Ureter (tissue), 1 donor: ENCODE data around the gene AHI1. TPM values are rescaled to one million over a fixed set of nuclear protein-coding genes. Genes with fewer than 3 reads are reported as not detected.

Experiments
- DNase-seq: peaks from one replicate; pipeline ENCODE4 v3.0.0-alpha.2; 2020; ENCODE audit warnings: low spot score
- total RNA-seq: library from RNA; stranded (reverse); gene quantifications from one replicate; pipeline ENCODE4 v1.2.4, GENCODE V29; 2023
- donor health status: DM: yes; HTN: yes; CAD: no.

AHI1 gene
- 58.1 TPM for total RNA-seq

- peak; percentile 91 for DNase-seq
Observed at GRCh38 chr6:135497412-135498184, at the start of gene AHI1. Gene AHI1, minus strand, starts transcription at chr6:135497740. Its CDS starts 5,503 bp downstream, at chr6:135492237.

GRCh38 chr6:135546680-135547418 lies 49.3 kb upstream of the AHI1 start:
- no peak for DNase-seq

GRCh38 chr6:135546206-135546605 lies 48.7 kb upstream of the AHI1 start:
- DNase-seq = no peak

- DNase-seq = no peak
Observed at GRCh38 chr6:135540207-135540840, 42.8 kb upstream of the AHI1 start.

- no peak for DNase-seq
Observed at GRCh38 chr6:135537741-135538301, 40.3 kb upstream of the AHI1 start.

- no peak for DNase-seq
Observed at GRCh38 chr6:135535989-135536414, 38.5 kb upstream of the AHI1 start.

- no peak for DNase-seq
Observed at GRCh38 chr6:135534773-135535380, 37.3 kb upstream of the AHI1 start.

- DNase-seq = no peak
Observed at GRCh38 chr6:135532559-135532958, 35.0 kb upstream of the AHI1 start.

GRCh38 chr6:135531954-135532490 lies 34.5 kb upstream of the AHI1 start:
- no peak for DNase-seq

GRCh38 chr6:135530113-135530512 lies 32.6 kb upstream of the AHI1 start:
- no peak for DNase-seq

GRCh38 chr6:135527960-135528249 lies 30.4 kb upstream of the AHI1 start:
- DNase-seq = no peak

- no peak for DNase-seq
Observed at GRCh38 chr6:135527116-135527959, 29.8 kb upstream of the AHI1 start.

- DNase-seq = no peak
Observed at GRCh38 chr6:135525594-135525993, 28.1 kb upstream of the AHI1 start.

- no peak for DNase-seq
Observed at GRCh38 chr6:135522965-135523692, 25.6 kb upstream of the AHI1 start.

- no peak for DNase-seq
Observed at GRCh38 chr6:135521431-135521830, 23.9 kb upstream of the AHI1 start.

- no peak for DNase-seq
Observed at GRCh38 chr6:135520781-135521180, 23.2 kb upstream of the AHI1 start.

GRCh38 chr6:135519348-135519747 lies 21.8 kb upstream of the AHI1 start:
- no peak for DNase-seq

- no peak for DNase-seq
Observed at GRCh38 chr6:135517527-135517926, 20.0 kb upstream of the AHI1 start.

- no peak for DNase-seq
Observed at GRCh38 chr6:135514706-135515105, 17.2 kb upstream of the AHI1 start.
